Activated CD4-positive, alpha-beta T cell treated with anti-CD3 and anti-CD28 coated beads, Interleukin-2, amount 50 U/mL, for 16 hours (primary cell): ENCODE data around the gene SIVA1.

Experiments used
- DNase-seq: peaks from one replicate; pipeline ENCODE4 v3.0.0-alpha.2; 2020

SIVA1 gene

GRCh38 chr14:104771918-104772706, 19.2 kb downstream of the SIVA1 start:
- DNase-seq, result no peak

DNA sequence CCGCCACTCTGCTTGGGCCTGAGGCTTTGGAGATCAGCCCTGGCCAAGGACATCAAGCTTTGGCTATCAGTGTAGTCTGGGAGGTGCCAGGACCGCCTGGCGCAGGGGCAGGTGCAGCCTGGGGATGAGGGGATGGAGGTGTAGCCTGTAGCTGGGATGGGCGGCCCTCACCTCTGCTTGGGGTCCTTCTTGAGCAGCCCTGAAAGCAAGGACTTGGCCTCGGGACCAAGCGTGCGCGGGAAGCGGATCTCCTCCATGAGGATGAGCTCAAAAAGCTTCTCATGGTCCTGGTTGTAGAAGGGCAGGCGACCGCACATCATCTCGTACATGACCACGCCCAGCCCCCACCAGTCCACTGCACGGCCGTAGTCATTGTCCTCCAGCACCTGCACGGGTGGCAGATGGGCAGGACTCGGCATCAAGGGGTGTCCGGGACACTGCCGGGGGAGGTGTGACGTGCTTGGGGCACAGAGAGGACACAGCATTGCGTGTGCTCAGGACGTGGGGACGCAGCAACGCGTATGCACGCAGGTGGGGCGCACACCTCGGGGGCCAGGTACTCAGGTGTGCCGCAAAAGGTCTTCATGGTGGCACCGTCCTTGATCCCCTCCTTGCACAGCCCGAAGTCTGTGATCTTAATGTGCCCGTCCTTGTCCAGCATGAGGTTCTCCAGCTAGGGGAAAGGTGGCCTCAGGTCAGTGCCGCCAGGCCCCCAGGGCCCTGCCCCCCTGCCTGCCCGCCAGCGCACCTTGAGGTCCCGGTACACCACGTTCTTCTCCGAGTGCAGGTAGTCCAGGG, 20.0 kb downstream of the SIVA1 start:
- DNase-seq, result no peak

DNA sequence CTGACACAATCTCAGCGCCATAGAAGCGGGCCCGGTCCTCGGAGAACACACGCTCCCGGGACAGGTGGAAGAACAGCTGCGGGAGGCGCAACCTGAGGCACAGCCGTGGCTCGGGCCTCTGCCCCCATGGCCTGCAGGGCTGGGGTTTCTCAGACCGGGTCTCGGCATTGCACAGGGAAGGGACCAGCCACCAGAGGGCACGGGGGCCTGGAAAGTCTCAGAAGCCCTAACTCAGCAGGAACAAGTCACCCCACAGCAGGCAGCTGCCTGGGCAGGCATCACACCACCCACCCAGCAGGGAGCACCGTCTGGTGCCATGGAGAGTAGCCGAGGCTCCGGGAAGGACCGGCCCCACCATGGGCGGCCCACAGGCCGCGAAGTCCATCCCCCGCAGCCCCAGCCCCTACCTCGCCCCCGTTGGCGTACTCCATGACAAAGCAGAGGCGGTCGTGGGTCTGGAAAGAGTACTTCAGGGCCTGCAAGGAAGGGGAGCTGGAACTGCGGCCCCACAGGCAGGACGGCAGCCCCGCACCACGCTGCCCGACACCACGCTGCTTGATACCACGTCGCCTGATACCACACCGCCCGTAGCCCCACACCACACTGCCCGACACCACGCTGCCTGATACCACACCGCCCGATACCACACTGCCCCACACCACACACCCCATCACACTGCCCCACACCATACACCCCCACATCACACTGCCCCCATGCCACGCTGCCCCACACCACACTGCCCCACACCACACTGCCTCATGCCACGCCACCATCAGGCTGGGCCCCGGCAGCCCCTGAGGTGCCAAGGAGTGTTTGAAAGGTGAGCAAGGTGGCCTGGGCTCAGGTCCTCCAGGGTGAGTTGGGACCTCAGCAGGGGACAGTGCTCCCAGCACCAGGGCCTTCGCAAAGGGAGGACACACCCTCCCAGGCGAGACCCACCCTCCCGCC, 20.8 kb downstream of the SIVA1 start:
- DNase-seq, result no peak

DNA sequence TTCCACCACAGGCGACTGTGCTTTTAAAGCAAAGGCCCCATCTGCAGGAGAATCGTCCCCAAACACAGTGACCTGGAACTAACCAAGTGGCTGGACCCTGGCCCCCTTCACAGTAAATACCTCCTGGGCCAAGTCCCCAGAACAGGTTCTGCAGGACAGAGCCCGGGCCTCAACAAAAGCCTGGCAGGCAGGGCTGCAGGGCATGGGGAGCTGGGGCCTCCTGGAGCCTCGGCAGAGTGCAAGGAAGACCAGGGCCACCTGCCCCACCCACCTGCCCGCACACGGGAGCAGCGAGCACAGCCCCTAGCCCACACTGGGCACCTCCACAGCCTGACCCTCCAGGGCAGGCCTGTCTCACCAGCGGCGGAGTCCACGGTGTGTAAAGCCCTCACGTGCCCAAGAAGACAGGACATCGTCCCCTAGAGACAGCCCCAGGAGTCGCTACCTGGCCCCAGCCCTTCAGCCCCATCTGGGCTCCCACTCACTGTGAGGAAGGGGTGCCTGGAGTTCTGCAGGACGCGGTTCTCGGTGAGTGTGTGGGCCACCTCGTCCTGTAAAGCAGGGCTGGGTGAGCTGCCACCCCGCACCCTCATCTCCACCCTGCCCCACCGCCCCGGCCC, 21.6 kb downstream of the SIVA1 start:
- no peak for DNase-seq

DNA sequence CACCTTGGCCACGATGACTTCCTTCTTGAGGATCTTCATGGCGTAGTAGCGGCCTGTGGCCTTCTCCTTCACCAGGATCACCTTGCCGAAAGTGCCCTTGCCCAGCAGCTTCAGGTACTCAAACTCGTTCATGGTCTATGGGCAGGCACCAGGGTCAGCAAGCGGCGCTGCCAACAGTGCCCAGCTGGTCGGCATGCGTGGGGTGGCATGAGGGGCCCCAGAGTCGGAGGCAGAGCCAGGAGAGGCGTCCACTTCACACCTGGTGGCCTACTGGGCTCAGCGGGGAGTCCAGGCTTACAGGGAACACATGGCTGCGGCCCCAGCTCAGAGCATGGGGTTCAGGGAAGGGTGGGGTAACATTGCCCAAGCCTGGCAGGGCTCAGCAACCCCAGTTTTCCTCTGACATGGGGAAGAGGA, 22.1 kb downstream of the SIVA1 start:
- no peak for DNase-seq

GRCh38 chr14:104776481-104776880, 23.5 kb downstream of the SIVA1 start:
- no peak for DNase-seq

- no peak for DNase-seq
Observed at GRCh38 chr14:104776961-104777807, 24.2 kb downstream of the SIVA1 start.

GRCh38 chr14:104777808-104778249, 24.9 kb downstream of the SIVA1 start:
- DNase-seq, result no peak

GRCh38 chr14:104778694-104779331, 25.9 kb downstream of the SIVA1 start:
- DNase-seq, result no peak

GRCh38 chr14:104779776-104780512, 27.0 kb downstream of the SIVA1 start:
- DNase-seq, result no peak

DNA sequence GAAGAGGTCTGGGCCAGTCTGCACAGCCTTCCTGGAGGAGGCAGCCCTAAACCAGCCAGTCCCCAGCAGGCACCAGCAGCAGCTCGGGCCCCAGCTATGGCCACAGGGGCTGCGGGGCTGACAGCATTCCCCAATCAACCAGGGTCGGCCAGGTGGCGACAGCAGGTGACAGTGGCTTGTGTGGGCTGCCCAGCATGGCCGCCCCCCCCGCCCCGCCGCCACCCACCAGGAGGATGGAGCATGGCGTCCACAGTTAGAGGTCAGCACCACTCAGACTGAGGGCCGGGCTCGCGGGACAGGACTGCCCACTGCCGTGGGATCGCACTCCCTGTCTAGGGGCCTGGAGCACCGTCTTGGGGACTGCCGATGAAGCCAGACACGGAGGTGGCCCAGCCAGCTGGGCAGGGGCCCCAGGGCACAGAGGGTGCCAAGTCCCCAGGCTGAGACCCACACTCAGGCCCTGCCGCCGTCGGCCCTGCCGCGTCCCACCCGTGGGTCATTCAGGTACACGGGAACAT, 27.6 kb downstream of the SIVA1 start:
- DNase-seq, result no peak

DNA sequence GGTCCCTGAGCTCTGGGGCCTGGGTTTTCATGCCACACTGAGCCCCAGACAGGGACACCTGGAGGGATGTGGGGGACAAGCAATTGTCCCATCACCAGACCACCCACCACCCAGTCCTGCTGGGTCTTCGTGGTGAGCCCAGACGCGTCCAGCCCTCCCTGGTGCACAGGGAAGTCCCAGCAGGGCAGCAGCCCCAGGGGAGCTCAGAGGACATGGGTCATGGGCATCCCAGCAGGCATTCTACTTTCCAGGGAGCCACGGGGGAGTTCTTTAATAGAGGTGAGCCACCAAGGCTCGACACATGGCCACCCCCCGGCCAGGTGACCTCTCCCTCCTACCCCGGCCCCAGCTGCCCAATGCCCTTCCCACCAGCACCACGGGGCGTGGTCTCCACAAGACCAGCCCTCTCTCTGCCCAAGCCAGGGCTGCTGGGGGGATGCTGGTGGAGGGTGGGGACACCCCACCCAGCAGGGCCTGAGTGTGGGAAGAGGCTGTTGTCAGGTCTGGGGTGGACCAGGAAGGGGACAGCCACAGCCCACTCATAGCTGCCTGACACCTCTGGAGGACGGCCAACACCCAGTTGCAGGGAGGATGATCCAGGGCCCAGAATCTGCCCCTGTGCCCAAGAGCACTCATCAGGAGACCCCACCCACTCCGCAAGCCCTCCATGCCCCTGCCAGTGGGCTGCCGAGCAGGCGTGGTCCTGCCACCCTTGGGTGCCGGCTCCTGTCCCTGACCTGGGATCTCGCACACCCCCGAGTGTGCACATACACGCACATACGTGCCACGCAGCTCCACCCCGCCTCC, 28.5 kb downstream of the SIVA1 start:
- DNase-seq, result no peak

GRCh38 chr14:104782086-104782807, 29.3 kb downstream of the SIVA1 start:
- DNase-seq, result no peak

- no peak for DNase-seq
Observed at GRCh38 chr14:104782808-104783139, 29.8 kb downstream of the SIVA1 start.

DNA sequence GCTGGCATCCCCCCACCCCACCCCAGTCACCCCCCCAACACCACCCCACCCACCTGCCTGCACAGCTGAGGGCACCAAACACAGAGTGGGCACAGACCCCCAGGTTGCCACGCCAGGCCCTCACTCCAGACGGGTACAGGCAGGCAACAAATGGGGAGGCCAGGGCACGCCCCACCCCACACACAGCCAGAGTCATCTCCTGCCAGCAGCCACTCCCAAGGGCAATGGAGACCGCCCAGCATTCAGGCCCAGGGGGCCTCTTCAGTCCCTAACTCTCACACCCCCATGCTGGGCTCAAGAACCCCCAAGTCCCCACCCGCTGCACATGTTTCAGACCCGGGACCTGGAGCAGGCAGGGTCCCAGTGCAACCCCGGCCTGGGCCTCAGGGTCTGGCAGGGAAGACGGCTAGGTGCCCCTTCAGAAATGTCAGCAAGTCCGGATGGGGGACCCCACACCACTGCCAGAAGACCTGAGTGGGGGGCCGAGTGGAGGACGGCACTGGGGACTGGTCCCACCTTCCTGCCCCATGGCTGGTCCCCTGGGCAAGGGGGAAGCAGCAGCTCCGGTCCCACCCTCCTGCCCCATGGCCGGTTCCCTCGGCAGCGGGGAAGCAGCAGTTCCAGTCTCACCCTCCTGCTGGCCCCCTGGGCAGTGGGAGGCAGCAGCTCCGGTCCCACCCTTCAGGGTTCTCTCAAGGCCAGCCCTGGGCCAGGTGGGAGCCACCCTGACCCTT, 30.7 kb downstream of the SIVA1 start:
- no peak for DNase-seq

GRCh38 chr14:104784218-104784568, 31.2 kb downstream of the SIVA1 start:
- no peak for DNase-seq

- no peak for DNase-seq
Observed at GRCh38 chr14:104784846-104785707, 32.1 kb downstream of the SIVA1 start.
